ENCODE measurements around the gene KCNQ1OT1.

- no peak for TF ChIP-seq CTCF (IDR thresholded peaks at IDR 0.05 in 4 of 5, conservative IDR thresholded peaks at IDR 0.05 in 1 of 5)
- no peak for TF ChIP-seq POLR2A (IDR thresholded peaks at IDR 0.05)
These were observed 33.4 kb downstream of the KCNQ1OT1 start for GRCh38 chr11:2666401-2666741.

Measured in gastrocnemius medialis (tissue), 4 donors.